ENCODE measurements around the gene LYPD6. TPM values are rescaled to one million over a fixed set of nuclear protein-coding genes. Genes with fewer than 3 reads are reported as not detected.

Gene LYPD6
- total RNA-seq, 2 experiments from 2014 or later, result not detected

- BruUV-seq (replicated peaks), result no TSS peak
- H4K20me1 ChIP-seq (ENCODE audit: insufficient read depth, low read length), result no peaks in the 10 kb centered on the region
- ChIA-PET CTCF (ENCODE audit: unreplicated experiment) (no interaction called here), POLR2A (no interaction called here)
- TF ChIP-seq EZH2phosphoT487 (IDR thresholded peaks at IDR 0.05; ENCODE audit: borderline replicate concordance, low read depth, low read length) (no peak), CTCF (conservative IDR thresholded peaks at IDR 0.05; ENCODE audit: low read length) (no peak)
- H3K9me2 ChIP-seq (ENCODE audit: insufficient read depth, low read length), result no peaks in the 10 kb centered on the region
- intact Hi-C loops (cut with micrococcal nuclease; ENCODE audit: unreplicated experiment), result no loop called here
- no peak for DNase-seq (ENCODE audit: low spot score)
- H3K4me2 ChIP-seq (ENCODE audit: low read length), result no peak overlapping the region
- no peak overlapping the region for H3K27ac ChIP-seq (ENCODE audit: low read depth, low read length, poor library complexity, severe bottlenecking)
- no peaks in the 10 kb centered on the region for H3K4me1 ChIP-seq (ENCODE audit: insufficient read depth, low read length, poor library complexity, severe bottlenecking)
- H3K4me3 ChIP-seq (ENCODE audit: low read depth, low read length, poor library complexity, severe bottlenecking), result no peak overlapping the region
- no peaks in the 10 kb centered on the region for H3K9me3 ChIP-seq (ENCODE audit: low read length)
- no peaks in the 10 kb centered on the region for H3K79me2 ChIP-seq (ENCODE audit: insufficient read depth, low read depth, low read length)
- H3K36me3 ChIP-seq (ENCODE audit: insufficient read depth, low read length), result no peaks in the 10 kb centered on the region
- H2AFZ ChIP-seq (ENCODE audit: low read length), result no peak overlapping the region
Observed at GRCh38 chr2:149470046-149470445, 139.7 kb downstream of the LYPD6 start.

GRCh38 chr2:149472413-149472812, 142.0 kb downstream of the LYPD6 start:
- H3K9me3 ChIP-seq (ENCODE audit: low read length), result no peaks in the 10 kb centered on the region
- H3K27ac ChIP-seq (ENCODE audit: low read depth, low read length, poor library complexity, severe bottlenecking), result no peak overlapping the region
- POLR2A ChIA-PET, result no interaction called here
- no peak for DNase-seq (ENCODE audit: low spot score)
- no peaks in the 10 kb centered on the region for H3K4me1 ChIP-seq (ENCODE audit: insufficient read depth, low read length, poor library complexity, severe bottlenecking)
- H3K4me3 ChIP-seq (ENCODE audit: low read depth, low read length, poor library complexity, severe bottlenecking), result no peak overlapping the region
- H3K9me2 ChIP-seq (ENCODE audit: insufficient read depth, low read length), result no peaks in the 10 kb centered on the region
- H3K4me2 ChIP-seq (ENCODE audit: low read length), result no peak overlapping the region
- H3K36me3 ChIP-seq (ENCODE audit: insufficient read depth, low read length), result no peaks in the 10 kb centered on the region
- intact Hi-C loops (cut with micrococcal nuclease; ENCODE audit: unreplicated experiment), result no loop called here
- H4K20me1 ChIP-seq (ENCODE audit: insufficient read depth, low read length), result no peaks in the 10 kb centered on the region
- H2AFZ ChIP-seq (ENCODE audit: low read length), result no peak overlapping the region
- BruUV-seq (replicated peaks), result no TSS peak
- no peaks in the 10 kb centered on the region for H3K79me2 ChIP-seq (ENCODE audit: insufficient read depth, low read depth, low read length)
- CTCF ChIA-PET (ENCODE audit: unreplicated experiment), result no interaction called here
- TF ChIP-seq CTCF (conservative IDR thresholded peaks at IDR 0.05; ENCODE audit: low read length) (no peak), EZH2phosphoT487 (IDR thresholded peaks at IDR 0.05; ENCODE audit: borderline replicate concordance, low read depth, low read length) (no peak)

- no peaks in the 10 kb centered on the region for H3K4me1 ChIP-seq (ENCODE audit: insufficient read depth, low read length, poor library complexity, severe bottlenecking)
- H3K4me3 ChIP-seq (ENCODE audit: low read depth, low read length, poor library complexity, severe bottlenecking), result no peak overlapping the region
- DNase-seq (ENCODE audit: low spot score), result no peak
- H3K9me3 ChIP-seq (ENCODE audit: low read length), result no peaks in the 10 kb centered on the region
- CTCF ChIA-PET (ENCODE audit: unreplicated experiment), result no interaction called here
- H3K36me3 ChIP-seq (ENCODE audit: insufficient read depth, low read length), result no peaks in the 10 kb centered on the region
- no peak overlapping the region for H2AFZ ChIP-seq (ENCODE audit: low read length)
- H3K4me2 ChIP-seq (ENCODE audit: low read length), result no peak overlapping the region
- no peaks in the 10 kb centered on the region for H3K79me2 ChIP-seq (ENCODE audit: insufficient read depth, low read depth, low read length)
- no TSS peak for BruUV-seq (replicated peaks)
- POLR2A ChIA-PET, result no interaction called here
- intact Hi-C loops (cut with micrococcal nuclease; ENCODE audit: unreplicated experiment), result no loop called here
- no peaks in the 10 kb centered on the region for H4K20me1 ChIP-seq (ENCODE audit: insufficient read depth, low read length)
- no peak for TF ChIP-seq EZH2phosphoT487 (IDR thresholded peaks at IDR 0.05; ENCODE audit: borderline replicate concordance, low read depth, low read length)
- no peak for TF ChIP-seq CTCF (conservative IDR thresholded peaks at IDR 0.05; ENCODE audit: low read length)
- H3K9me2 ChIP-seq (ENCODE audit: insufficient read depth, low read length), result no peaks in the 10 kb centered on the region
- no peak overlapping the region for H3K27ac ChIP-seq (ENCODE audit: low read depth, low read length, poor library complexity, severe bottlenecking)
Observed at GRCh38 chr2:149473068-149473467, 142.7 kb downstream of the LYPD6 start.

All from OCI-LY7 (cell line).